Memory B cell (primary cell): Measurements from ENCODE around the gene RNF220.

Experiments
- ATAC-seq: fragments of 150-1000 bp; cut with Tn5 transposase; 2 replicates; pipeline ENCODE4 v1.10.0; 2021; ENCODE audit warnings: low read depth, mild to moderate bottlenecking, moderate library complexity
- DNase-seq, 2 donors: peaks; one replicate each; pipeline ENCODE4 v3.0.0; 2022; ENCODE audit warnings: low spot score in 2 of 2
- H3K27ac Mint-ChIP-seq: one replicate; pipeline ENCODE4 v1.8.0; 2022; ENCODE audit warnings: mild to moderate bottlenecking, moderate library complexity, mixed read lengths
- H3K27me3 Mint-ChIP-seq: one replicate; pipeline ENCODE4 v1.8.0; 2022; ENCODE audit warnings: mixed read lengths
- H3K36me3 Mint-ChIP-seq: one replicate; pipeline ENCODE4 v1.8.0; 2022; ENCODE audit warnings: mild to moderate bottlenecking, mixed read lengths
- H3K4me1 Mint-ChIP-seq: one replicate; pipeline ENCODE4 v1.8.0; 2022; ENCODE audit warnings: mixed read lengths
- H3K4me3 Mint-ChIP-seq: one replicate; pipeline ENCODE4 v1.8.0; 2022; ENCODE audit warnings: mild to moderate bottlenecking, moderate library complexity, mixed read lengths
- H3K9me3 Mint-ChIP-seq: one replicate; pipeline ENCODE4 v1.8.0; 2022; ENCODE audit warnings: mixed read lengths

Gene RNF220

DNA sequence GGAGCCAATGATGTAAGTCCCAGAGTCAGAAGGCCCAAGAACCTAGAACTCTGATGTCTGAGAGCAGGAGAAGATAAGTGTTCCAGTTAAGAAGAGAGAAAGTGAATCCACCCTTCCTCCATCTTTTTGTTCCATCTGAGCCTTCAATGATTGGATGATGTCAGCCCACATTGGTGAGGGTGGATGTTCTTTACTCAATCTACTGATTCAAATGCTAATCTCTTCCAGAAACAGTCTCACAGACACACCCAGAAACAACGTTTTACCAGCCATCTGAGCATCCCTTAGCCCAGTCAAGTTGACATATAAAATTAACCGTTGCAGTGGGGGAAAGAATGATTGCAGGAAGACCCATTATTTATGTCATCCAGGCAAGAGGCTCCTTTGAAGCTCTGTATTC lies 16.5 kb upstream of the RNF220 start:
- Mint-ChIP-seq H3K36me3 (no peaks in the 10 kb centered on the region), H3K4me1 (no peaks in the 10 kb centered on the region), H3K9me3 (no peaks in the 10 kb centered on the region), H3K27ac (no peak overlapping the region), H3K27me3 (peaks cover 2% of the 10 kb centered on the region), H3K4me3 (no peak overlapping the region)
- ATAC-seq, result no peak
- no peak for DNase-seq

DNA sequence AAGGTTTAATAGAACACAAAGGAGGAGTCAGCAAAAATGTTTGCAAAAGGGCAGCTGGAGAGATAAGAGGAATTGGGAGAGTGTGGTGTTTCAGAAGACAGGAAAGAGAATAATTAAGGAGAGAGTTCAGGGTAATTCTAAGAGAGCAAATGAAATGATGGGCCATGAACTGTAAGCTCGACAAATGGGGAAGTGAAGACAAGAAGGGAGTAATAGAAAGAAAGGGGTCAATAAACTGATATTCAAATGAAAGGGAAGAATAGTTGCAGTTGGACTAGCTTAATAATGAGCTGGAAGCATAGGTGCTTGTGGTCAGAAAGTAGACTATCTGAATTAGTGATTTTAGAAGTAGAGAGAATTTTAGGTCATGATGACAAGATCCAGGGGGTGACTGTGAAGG lies 15.6 kb upstream of the RNF220 start:
- ATAC-seq (no peak), DNase-seq (no peak)
- no peaks in the 10 kb centered on the region for H3K36me3 Mint-ChIP-seq
- H3K27me3 Mint-ChIP-seq, result peaks cover 4% of the 10 kb centered on the region
- H3K4me3 Mint-ChIP-seq, result no peak overlapping the region
- H3K9me3 Mint-ChIP-seq, result no peaks in the 10 kb centered on the region
- no peaks in the 10 kb centered on the region for H3K4me1 Mint-ChIP-seq
- no peak overlapping the region for H3K27ac Mint-ChIP-seq

DNA sequence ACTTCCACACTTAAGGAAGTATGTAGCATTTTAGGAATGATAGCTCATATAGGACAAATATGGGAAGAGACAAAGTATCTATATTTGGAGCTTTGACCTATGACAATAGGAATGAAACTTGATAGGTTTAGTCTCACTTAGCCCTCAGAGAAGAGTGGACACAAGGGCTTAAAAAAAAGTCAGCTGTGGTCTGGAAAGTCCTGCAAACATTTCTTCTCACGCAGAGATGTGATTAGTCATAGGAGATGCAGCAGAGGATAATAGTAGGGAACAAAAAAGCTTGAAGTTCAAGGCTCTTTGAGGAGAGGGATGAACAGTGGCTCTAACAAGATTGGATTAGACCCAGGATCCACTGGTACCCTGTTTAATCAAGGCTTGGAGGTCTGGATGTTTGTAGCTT lies 14.8 kb upstream of the RNF220 start:
- peaks cover 6% of the 10 kb centered on the region for H3K27me3 Mint-ChIP-seq
- H3K27ac Mint-ChIP-seq, result no peak overlapping the region
- H3K36me3 Mint-ChIP-seq, result peaks cover under 1% of the 10 kb centered on the region
- no peaks in the 10 kb centered on the region for H3K9me3 Mint-ChIP-seq
- H3K4me3 Mint-ChIP-seq, result no peak overlapping the region
- no peaks in the 10 kb centered on the region for H3K4me1 Mint-ChIP-seq
- no peak for ATAC-seq
- DNase-seq, result no peak

DNA sequence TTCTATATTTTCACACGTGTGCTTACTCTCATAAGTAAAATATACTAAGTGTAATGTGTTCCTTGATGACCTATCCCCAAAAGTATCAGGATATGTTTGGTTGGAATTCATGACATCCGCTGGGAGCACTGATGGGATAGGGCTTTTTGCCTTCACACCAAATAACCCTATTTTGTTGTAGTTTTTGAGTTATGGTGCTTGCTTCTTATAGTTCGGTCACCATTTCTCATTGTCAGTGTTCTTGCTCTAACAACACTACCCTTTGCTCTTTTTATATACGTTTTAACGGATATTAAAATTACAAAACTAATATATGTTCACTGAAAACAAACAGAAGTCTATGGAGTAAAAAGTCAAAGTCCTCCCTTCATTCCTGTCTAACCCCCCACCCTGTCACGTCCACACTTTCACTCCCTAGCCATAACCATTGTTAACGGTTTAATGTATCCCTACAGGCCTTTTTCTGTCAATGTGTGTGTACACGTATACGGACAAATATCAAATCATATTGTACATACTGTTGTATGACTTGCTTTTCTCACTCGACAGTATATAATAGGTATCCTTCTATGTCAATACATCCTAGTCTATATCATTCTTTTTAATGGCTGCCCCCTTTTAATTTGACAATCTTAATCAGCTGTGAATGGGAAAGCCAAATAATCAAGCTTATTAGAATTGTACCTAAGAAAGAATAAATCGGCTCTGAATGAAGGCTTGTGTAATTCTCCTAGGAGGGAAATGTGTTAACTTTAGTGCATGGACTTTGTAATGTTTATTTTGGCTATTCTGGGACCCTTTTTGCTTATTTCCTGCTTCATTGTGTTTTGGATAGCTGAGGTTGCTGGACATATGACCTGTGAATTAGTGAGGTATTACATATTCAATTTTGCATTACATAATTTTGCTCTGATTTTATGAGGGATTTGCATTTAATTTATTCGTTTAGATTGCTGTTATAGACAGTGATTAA lies 3.5 kb upstream of the RNF220 start:
- Mint-ChIP-seq H3K4me3 (no peak overlapping the region), H3K4me1 (peaks cover 7% of the 10 kb centered on the region), H3K9me3 (peaks cover 2% of the 10 kb centered on the region), H3K36me3 (no peaks in the 10 kb centered on the region), H3K27me3 (peaks cover 27% of the 10 kb centered on the region), H3K27ac (no peak overlapping the region)
- DNase-seq, result no peak
- ATAC-seq, result no peak

DNA sequence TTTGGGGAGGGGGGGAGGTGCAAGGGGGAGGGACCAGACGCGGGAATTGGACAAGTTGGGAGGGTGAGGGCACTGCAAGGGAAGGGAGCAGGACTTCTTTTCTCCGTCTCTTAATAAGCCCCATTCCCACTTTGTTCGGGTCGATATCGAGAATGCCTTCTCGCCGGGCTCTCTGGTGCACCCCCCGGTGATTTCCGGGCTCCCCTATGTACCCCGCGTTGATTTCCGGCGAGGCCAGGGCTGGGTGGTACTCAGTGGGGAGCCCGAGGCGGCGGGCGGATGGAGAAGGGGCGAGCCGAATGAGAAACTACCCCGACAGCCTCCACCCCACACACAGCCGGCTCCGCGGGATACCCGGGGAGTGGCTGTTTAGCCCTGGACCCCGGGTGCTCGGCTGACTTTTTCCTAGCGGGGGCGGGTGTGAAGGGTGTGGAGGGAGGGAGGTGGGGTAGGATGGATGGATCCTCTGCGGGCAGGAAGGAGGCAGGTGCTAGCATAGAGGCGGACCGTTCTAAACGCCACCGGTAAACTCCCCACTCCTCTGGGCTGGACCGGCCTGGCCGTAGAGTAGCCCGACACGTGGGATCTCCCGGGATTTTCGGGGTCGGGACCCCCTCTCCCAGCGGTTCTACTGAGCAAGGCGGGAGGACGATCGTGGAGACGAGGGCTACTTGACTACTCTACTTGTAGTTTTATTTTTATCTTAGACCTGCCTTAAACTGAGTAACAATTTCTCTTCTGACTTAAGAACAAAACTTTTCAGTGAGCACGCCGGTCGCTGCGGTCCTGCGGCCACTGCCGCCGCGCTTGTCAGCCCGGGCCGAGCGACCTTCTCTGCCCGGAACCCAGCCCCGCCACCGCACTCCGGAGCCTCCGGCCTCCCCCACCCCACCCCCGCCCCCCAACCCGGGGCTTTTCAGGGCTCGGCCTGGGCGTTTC lies 1.0 kb downstream of the RNF220 start:
- DNase-seq (peak; percentile 20 to 41), ATAC-seq (peak; percentile 29)
- Mint-ChIP-seq H3K27ac (peak overlapping the region; percentile 45), H3K9me3 (no peaks in the 10 kb centered on the region), H3K36me3 (no peaks in the 10 kb centered on the region), H3K4me1 (peaks cover 17% of the 10 kb centered on the region), H3K4me3 (peak overlapping the region; percentile 81), H3K27me3 (peaks cover 26% of the 10 kb centered on the region)

DNA sequence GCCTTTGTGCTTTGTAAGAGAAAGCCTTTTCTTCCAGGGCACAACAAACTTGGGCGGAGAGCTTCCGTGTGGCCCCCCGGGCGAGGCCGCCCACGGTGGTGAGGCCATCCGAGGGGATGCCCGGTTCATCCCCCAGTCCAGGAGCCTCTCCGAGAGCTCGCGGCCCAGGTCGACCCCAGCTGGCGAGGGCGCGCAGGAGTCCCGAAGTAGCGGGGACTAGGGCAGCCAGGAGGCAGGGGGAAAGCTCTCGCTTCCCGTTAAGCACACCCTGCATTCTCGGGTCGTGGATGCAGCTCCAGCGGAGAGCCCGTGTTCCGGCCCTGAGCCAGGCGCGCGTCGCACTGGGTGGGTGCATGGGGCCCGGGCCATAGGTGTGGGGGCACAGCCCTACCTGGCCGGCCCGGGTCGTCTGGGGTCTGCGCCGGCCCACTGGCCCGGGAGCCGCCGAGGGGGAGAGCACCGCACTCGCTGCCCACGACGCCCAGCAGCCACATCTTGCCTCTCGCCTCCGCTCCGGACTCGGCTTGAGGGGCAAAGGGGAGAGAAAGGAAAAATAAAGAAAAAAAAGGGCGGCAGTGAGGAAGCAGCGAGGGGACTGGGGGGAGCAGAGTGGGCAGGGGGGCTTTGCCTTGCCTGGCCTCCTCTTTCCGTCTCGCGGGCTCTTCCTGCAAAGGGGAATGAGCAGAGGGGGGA lies 1.8 kb downstream of the RNF220 start:
- ATAC-seq (peak; percentile 34), DNase-seq (peak; percentile 29 to 47)
- Mint-ChIP-seq H3K27me3 (peaks cover 22% of the 10 kb centered on the region), H3K4me1 (peaks cover 17% of the 10 kb centered on the region), H3K9me3 (no peaks in the 10 kb centered on the region), H3K27ac (peak overlapping the region; percentile 83), H3K36me3 (no peaks in the 10 kb centered on the region), H3K4me3 (peak overlapping the region; percentile 81)

DNA sequence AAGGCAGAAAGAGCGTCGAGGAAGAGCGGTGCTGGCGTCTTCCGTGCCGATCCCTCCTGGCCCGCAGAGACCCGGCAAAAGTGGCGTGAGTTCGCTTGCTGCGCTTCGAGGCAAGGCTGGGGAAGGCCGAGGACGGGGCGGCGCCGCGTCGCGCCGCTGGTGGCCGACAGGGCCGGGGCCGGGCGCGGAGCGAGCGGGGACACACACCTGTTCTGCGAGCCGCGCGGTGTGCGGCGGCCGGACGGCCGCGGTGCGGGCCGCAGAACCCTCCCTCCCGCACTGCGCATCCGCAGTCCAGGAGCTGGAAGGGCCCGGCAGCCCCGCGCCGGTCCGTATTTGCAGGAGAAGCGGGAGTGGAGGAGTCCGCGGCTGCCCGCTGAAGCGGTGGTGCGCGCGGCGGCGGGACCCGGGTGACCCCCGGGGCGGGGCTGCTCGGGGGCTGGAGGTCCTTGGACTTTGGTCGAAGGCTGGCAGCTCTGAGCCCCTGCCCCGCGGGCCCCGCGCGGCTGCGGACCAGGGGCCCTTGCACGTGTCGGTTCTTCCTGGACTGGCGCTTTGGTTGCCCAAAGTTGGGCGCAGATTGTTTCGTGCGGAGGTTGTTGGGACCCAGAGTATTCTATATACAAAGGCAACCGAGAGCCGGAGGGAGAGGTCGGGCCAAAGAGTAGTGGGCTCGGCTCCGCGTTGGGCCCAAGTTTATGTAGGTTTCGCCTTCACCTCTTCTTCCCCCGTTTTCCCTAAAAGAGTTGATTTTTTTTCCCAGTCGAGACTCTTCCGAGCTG lies 2.6 kb downstream of the RNF220 start:
- Mint-ChIP-seq H3K4me3 (peak overlapping the region; percentile 81), H3K27ac (peak overlapping the region; percentile 83), H3K36me3 (no peaks in the 10 kb centered on the region), H3K27me3 (peaks cover 16% of the 10 kb centered on the region), H3K4me1 (peaks cover 17% of the 10 kb centered on the region), H3K9me3 (no peaks in the 10 kb centered on the region)
- DNase-seq (peak in 1 of 2 donors; percentile 40), ATAC-seq (no peak)

DNA sequence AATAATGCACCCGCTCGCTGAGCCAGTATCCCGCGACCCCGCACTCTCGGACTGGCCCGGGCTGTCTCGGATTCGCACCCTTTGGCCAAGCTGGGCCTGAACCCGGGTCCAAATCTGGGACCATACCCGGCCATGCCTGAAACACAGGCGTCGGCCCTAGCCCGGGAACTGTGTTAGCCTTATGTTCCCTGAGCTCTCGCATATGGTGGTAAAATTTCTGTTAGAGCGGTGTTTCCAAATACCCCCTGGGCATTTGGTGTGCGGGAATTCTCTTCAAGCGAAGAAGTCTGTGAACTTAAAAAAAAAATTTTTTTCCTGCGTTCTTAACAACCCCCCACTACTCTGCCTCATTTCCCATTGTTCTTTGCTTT lies 3.1 kb downstream of the RNF220 start:
- Mint-ChIP-seq H3K4me3 (no peak overlapping the region), H3K27ac (no peak overlapping the region), H3K36me3 (no peaks in the 10 kb centered on the region), H3K27me3 (peaks cover 12% of the 10 kb centered on the region), H3K9me3 (no peaks in the 10 kb centered on the region), H3K4me1 (peaks cover 17% of the 10 kb centered on the region)
- DNase-seq (no peak), ATAC-seq (no peak)

DNA sequence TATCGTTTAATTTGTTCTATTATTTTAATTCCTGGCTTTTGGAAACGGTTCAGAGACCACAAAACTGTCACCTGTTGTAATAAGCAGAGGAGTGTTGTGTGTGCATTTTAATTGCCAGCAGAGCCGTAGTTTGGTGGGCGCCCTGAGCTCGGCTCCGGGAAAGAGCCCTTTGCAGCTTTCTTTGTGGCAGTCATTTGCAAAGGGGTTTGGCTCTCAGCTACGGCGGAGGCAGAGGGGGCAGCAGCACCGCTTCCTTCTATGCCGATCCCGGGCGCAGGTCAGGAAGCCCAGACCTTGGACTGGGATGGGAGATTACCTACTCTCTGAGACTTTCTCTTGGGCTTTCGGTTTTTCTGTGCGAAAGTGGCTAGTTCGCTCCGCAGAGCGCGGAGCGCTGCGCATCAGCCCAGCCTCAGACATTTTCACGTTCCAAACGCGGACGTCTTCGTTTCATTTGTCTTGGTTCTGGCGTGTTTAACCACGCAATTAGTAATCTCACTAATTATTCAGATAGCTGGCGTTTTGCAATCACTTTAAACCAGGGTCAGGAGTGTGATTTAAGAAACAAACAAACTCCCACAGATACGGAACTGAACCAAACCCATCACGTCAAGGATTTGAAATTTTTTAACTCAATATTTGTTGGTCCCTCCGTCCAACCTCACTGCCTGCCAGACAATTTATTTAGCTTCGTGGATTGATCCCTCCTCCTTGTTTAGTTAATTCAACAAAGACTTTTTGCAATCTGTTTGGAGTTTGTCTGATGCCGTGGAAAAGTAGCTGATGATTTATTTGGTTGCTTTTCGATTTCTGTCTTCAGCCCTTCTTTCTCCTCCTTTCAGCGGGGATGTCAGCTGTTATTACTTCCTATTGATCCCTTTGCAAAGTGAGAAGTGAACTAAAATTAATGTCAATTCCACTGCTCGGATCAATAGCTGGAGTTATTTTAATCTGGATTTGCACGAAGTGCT lies 3.9 kb downstream of the RNF220 start:
- H3K36me3 Mint-ChIP-seq, result no peaks in the 10 kb centered on the region

DNA sequence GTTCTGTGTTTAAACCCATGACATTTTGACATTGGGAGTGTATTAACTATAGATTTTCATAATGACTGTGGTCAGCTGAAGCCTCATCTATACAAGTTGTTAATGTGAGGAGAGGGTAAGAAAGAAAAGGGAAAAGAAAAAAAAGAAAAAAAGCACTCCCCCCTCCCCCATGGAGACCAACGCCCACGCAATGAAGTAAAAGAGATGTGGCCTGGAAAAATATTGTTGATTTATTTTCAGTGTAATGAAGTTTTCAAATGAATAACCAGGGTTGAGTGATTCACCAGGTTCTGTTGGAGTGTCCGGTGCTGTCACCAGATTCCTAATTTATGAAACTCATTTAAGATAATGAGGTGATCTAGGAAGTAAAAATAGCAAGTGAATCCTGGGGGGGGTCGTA lies 4.7 kb downstream of the RNF220 start:
- Mint-ChIP-seq H3K4me1 (peaks cover 17% of the 10 kb centered on the region), H3K27ac (no peak overlapping the region), H3K9me3 (no peaks in the 10 kb centered on the region), H3K4me3 (no peak overlapping the region), H3K36me3 (no peaks in the 10 kb centered on the region), H3K27me3 (peaks cover 12% of the 10 kb centered on the region)
- ATAC-seq (no peak), DNase-seq (no peak)

More for the DNA sequence above, 3.9 kb downstream of the RNF220 start:
- H3K27ac Mint-ChIP-seq, result peak overlapping the region; percentile 45
- no peaks in the 10 kb centered on the region for H3K9me3 Mint-ChIP-seq
- ATAC-seq, result no peak
- peak overlapping the region; percentile 53 for H3K4me3 Mint-ChIP-seq
- peaks cover 12% of the 10 kb centered on the region for H3K27me3 Mint-ChIP-seq
- peaks cover 17% of the 10 kb centered on the region for H3K4me1 Mint-ChIP-seq
- peak in 1 of 2 donors; percentile 34 for DNase-seq

DNA sequence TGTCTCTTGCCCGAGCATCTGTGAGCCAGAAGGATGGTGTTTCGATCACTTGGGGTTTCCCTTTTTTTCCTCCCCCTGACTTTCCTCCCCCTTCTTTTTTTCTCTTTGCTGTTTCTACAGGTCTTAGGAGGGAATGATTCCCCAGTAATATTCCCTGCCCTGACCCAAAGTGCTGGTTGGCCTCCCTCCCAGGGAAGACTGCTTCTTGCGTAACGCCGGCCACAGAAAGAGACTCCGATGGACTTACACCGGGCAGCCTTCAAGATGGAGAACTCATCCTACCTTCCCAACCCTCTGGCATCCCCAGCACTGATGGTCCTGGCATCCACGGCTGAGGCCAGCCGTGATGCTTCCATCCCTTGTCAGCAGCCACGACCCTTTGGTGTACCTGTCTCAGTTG lies 6.8 kb downstream of the RNF220 start:
- Mint-ChIP-seq H3K9me3 (no peaks in the 10 kb centered on the region), H3K36me3 (no peaks in the 10 kb centered on the region), H3K4me3 (no peak overlapping the region), H3K27me3 (peaks cover 10% of the 10 kb centered on the region), H3K27ac (no peak overlapping the region), H3K4me1 (peaks cover 9% of the 10 kb centered on the region)
- ATAC-seq (no peak), DNase-seq (no peak)

DNA sequence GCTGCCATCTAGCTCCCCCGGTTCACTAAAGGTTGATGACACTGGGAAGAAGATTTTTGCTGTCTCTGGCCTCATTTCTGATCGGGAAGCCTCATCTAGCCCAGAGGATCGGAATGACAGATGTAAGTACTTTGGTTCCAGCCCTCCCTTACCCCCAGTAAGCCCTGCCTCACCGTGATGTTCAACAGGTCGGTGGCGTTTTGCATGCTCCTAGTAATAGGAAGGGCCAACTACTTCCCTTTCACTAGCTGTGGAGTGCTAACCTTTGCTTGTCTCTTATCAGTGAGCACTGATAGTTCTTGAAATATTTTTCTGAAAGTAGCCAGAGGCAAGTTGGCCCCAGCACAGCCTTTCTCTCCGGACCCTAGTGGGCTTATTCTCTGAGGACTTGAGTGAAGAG lies 7.5 kb downstream of the RNF220 start:
- Mint-ChIP-seq H3K4me1 (peaks cover 7% of the 10 kb centered on the region), H3K36me3 (no peaks in the 10 kb centered on the region), H3K27ac (no peak overlapping the region), H3K4me3 (no peak overlapping the region), H3K9me3 (no peaks in the 10 kb centered on the region), H3K27me3 (peaks cover 10% of the 10 kb centered on the region)
- DNase-seq (no peak), ATAC-seq (no peak)
